Keratinocyte (primary cell): ENCODE results near the gene CADM3. TPM values are rescaled to one million over a fixed set of nuclear protein-coding genes. Genes with fewer than 3 reads are reported as not detected.

Experiments used
- DNase-seq: peaks from one replicate; pipeline ENCODE4 v3.0.0-alpha.2; 2011; ENCODE audit warnings: low read depth, missing footprints, low spot score
- FAIRE-seq: peaks from 2 replicates; lab custom pipeline; 2011; peaks lifted over from hg19 to GRCh38; lab: Jason Lieb, UNC
- H2AFZ ChIP-seq: 2 replicates; pipeline ENCODE4 v1.6.0; 2012; ENCODE audit warnings: low read length, control low read depth, inconsistent platforms; ENCODE audit not compliant: control insufficient read depth
- H3K27ac ChIP-seq: 2 replicates; pipeline ENCODE4 v1.5.1; 2011; ENCODE audit warnings: low read length; ENCODE audit not compliant: control insufficient read depth, insufficient read depth
- H3K27me3 ChIP-seq: 3 replicates; pipeline ENCODE4 v1.6.0; 2011; ENCODE audit warnings: low read length; ENCODE audit not compliant: control insufficient read depth, insufficient read depth; ENCODE audit errors: extremely low read depth
- H3K36me3 ChIP-seq, 2 experiments: 2 replicates in 1 of 2; 3 replicates in 1 of 2; pipeline ENCODE4 v1.5.1; 2011; ENCODE audit warnings: low read length in 2 of 2, mild to moderate bottlenecking in 1 of 2; ENCODE audit not compliant: control insufficient read depth in 2 of 2, insufficient read depth in 2 of 2; ENCODE audit errors: extremely low read depth in 1 of 2
- H3K4me1 ChIP-seq: 3 replicates; pipeline ENCODE4 v1.5.1; 2011; ENCODE audit warnings: low read length; ENCODE audit not compliant: control insufficient read depth, insufficient read depth; ENCODE audit errors: extremely low read depth
- H3K4me2 ChIP-seq: 3 replicates; pipeline ENCODE4 v1.6.0; 2011; ENCODE audit warnings: low read depth, low read length; ENCODE audit not compliant: control insufficient read depth, insufficient read depth; ENCODE audit errors: extremely low read depth
- H3K4me3 ChIP-seq, 3 experiments: fragments of 200-600 bp in 1 of 3; sonication (generic) in 1 of 3; 2 replicates in 2 of 3; 3 replicates in 1 of 3; pipeline ENCODE4 v1.5.1; 2011 to 2016; ENCODE audit warnings: low read length in 3 of 3, mild to moderate bottlenecking in 3 of 3, control low read depth in 2 of 3, inconsistent platforms in 1 of 3, low read depth in 1 of 3, mixed read lengths in 1 of 3, mixed run types in 1 of 3, moderate library complexity in 1 of 3; ENCODE audit not compliant: control insufficient read depth in 2 of 3, insufficient read depth in 2 of 3; ENCODE audit errors: extremely low read depth in 1 of 3
- H3K79me2 ChIP-seq: 2 replicates; pipeline ENCODE4 v1.6.0; 2012; ENCODE audit warnings: low read length; ENCODE audit not compliant: control insufficient read depth, insufficient read depth
- H3K9ac ChIP-seq: 3 replicates; pipeline ENCODE4 v1.6.0; 2011; ENCODE audit warnings: low read length; ENCODE audit not compliant: control insufficient read depth, insufficient read depth; ENCODE audit errors: extremely low read depth
- H3K9me1 ChIP-seq: 3 replicates; pipeline ENCODE4 v1.6.0; 2011; ENCODE audit warnings: low read length; ENCODE audit not compliant: control insufficient read depth, insufficient read depth; ENCODE audit errors: extremely low read depth
- H3K9me3 ChIP-seq: 2 replicates; pipeline ENCODE4 v1.5.1; 2012; ENCODE audit warnings: low read depth, low read length; ENCODE audit not compliant: control insufficient read depth
- H4K20me1 ChIP-seq: 3 replicates; pipeline ENCODE4 v1.6.0; 2011; ENCODE audit warnings: low read length; ENCODE audit not compliant: control insufficient read depth, insufficient read depth; ENCODE audit errors: extremely low read depth
- EZH2 ChIP-seq: IDR thresholded peaks from one replicate; pipeline ENCODE4 v1.6.1; 2012; ENCODE audit warnings: inconsistent platforms, mild to moderate bottlenecking, low read length, moderate library complexity
- dilution Hi-C: fragments of 300-500 bp; cut with MboI; formaldehyde crosslinking; loops from one replicate; pipeline ENCODE4 v1.7.0; 2020; ENCODE audit warnings: low sequenced_read_pairs; ENCODE audit not compliant: extremely low pct_ligation_motif_present
- polyA plus RNA-seq, 5 experiments: library from polyadenylated mRNA; depleted of rRNA in 3 of 5; stranded (reverse) in 3 of 5; stranded (forward) in 1 of 5; unstranded in 1 of 5; fragments of >200 nt; gene quantifications; 1 replicate in 1 of 5; 2 replicates in 3 of 5; 3 replicates in 1 of 5; pipeline versions ENCODE4 v1.2.1 to v1.2.3, GENCODE V29; 2011 to 2012; ENCODE audit warnings: missing spikeins in 2 of 5, low read depth in 1 of 5, low replicate concordance in 1 of 5
- TF ChIP-seq, protein P1 (sequence below), 3 experiments: IDR thresholded peaks in 1 of 3; conservative IDR thresholded peaks in 1 of 3; optimal IDR thresholded peaks in 1 of 3; 2 replicates in 2 of 3; 3 replicates in 1 of 3; pipeline versions ENCODE3 to v1.5.1; 2011; ENCODE audit warnings: low read length in 3 of 3, mild to moderate bottlenecking in 3 of 3, moderate library complexity in 2 of 3, control low read depth in 1 of 3, inconsistent platforms in 1 of 3; ENCODE audit not compliant: insufficient read depth in 2 of 3; ENCODE audit errors: extremely low read depth in 1 of 3

Gene CADM3
- polyA plus RNA-seq, 1 donor (not counting 4 experiments of a cell fraction or from before 2014, with no cell fraction given): not detected

DNA sequence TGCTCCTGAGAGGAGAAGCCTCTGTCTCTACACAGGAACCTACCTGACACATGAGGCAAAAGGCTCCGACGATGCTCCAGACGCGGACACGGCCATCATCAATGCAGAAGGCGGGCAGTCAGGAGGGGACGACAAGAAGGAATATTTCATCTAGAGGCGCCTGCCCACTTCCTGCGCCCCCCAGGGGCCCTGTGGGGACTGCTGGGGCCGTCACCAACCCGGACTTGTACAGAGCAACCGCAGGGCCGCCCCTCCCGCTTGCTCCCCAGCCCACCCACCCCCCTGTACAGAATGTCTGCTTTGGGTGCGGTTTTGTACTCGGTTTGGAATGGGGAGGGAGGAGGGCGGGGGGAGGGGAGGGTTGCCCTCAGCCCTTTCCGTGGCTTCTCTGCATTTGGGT lies 29.4 kb downstream of the CADM3 start:
- Histone ChIP-seq H3K9ac (no peak overlapping the region), H3K36me3 (no peaks in the 10 kb centered on the region), H3K79me2 (no peaks in the 10 kb centered on the region), H3K4me1 (no peaks in the 10 kb centered on the region), H3K4me3 (no peak overlapping the region), H2AFZ (no peak overlapping the region), H3K27me3 (peaks cover 27% of the 10 kb centered on the region), H4K20me1 (no peaks in the 10 kb centered on the region), H3K9me3 (no peaks in the 10 kb centered on the region), H3K4me2 (no peak overlapping the region), H3K27ac (no peak overlapping the region), H3K9me1 (no peaks in the 10 kb centered on the region)
- DNase-seq (no peak), FAIRE-seq (no peak)
- TF ChIP-seq, protein P1, sequence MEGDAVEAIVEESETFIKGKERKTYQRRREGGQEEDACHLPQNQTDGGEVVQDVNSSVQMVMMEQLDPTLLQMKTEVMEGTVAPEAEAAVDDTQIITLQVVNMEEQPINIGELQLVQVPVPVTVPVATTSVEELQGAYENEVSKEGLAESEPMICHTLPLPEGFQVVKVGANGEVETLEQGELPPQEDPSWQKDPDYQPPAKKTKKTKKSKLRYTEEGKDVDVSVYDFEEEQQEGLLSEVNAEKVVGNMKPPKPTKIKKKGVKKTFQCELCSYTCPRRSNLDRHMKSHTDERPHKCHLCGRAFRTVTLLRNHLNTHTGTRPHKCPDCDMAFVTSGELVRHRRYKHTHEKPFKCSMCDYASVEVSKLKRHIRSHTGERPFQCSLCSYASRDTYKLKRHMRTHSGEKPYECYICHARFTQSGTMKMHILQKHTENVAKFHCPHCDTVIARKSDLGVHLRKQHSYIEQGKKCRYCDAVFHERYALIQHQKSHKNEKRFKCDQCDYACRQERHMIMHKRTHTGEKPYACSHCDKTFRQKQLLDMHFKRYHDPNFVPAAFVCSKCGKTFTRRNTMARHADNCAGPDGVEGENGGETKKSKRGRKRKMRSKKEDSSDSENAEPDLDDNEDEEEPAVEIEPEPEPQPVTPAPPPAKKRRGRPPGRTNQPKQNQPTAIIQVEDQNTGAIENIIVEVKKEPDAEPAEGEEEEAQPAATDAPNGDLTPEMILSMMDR (optimal IDR thresholded peaks at IDR 0.05 in 1 of 3, IDR thresholded peaks at IDR 0.05 in 1 of 3, conservative IDR thresholded peaks at IDR 0.05 in 1 of 3; ENCODE audit: extremely low read depth in 1 of 3, insufficient read depth in 2 of 3, low read length in 3 of 3): no peak
- no peak for TF ChIP-seq EZH2
- dilution Hi-C loops: no loop called here

DNA sequence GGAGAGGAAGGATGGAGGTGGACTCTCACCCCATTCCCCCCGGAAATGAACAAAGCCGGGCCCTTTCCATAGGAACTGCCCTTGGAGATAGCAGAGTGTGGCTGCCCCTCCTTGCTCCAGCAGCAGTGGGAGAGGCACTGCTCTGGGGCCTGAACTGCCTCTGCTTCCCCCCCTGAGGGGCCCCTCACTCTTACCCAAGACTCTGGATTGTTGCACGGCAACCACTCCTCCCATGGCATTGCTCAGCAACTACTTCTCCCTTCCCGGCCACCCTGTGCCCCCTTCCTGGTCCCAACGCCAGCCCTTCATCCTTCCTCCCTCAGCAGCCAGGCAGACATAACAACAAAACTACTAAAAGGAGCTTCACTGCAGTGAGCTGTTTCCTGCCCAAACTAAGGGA lies 30.2 kb downstream of the CADM3 start:
- FAIRE-seq (no peak), DNase-seq (no peak)
- Histone ChIP-seq H3K36me3 (no peaks in the 10 kb centered on the region), H2AFZ (no peak overlapping the region), H3K4me3 (no peak overlapping the region), H3K4me1 (no peaks in the 10 kb centered on the region), H3K9me1 (no peaks in the 10 kb centered on the region), H3K9me3 (no peaks in the 10 kb centered on the region), H3K27me3 (peaks cover 27% of the 10 kb centered on the region), H3K27ac (no peak overlapping the region), H3K4me2 (no peak overlapping the region), H3K9ac (no peak overlapping the region), H3K79me2 (no peaks in the 10 kb centered on the region), H4K20me1 (no peaks in the 10 kb centered on the region)
- dilution Hi-C loops: no loop called here
- no peak for TF ChIP-seq EZH2
- TF ChIP-seq, protein P1 (optimal IDR thresholded peaks at IDR 0.05 in 1 of 3, IDR thresholded peaks at IDR 0.05 in 1 of 3, conservative IDR thresholded peaks at IDR 0.05 in 1 of 3; ENCODE audit: extremely low read depth in 1 of 3, insufficient read depth in 2 of 3, low read length in 3 of 3): no peak
